H1 (cell line): ENCODE measurements around the gene EIPR1. TPM values are rescaled to one million over a fixed set of nuclear protein-coding genes. Genes with fewer than 3 reads are reported as not detected.

ENCODE experiments used
- ASH2L ChIP-seq: fragments of 200-600, 300-600 bp; sonication (generic); IDR thresholded peaks from one replicate; pipeline ENCODE4 v1.7.1; 2017; ENCODE audit warnings: low read length
- ATF3 ChIP-seq: IDR thresholded peaks from 2 replicates; pipeline ENCODE4 v1.6.1; 2011; ENCODE audit warnings: low read depth, mild to moderate bottlenecking, low read length; ENCODE audit not compliant: insufficient read depth
- CBX5 ChIP-seq: fragments of 300-800, 300-1000 bp; sonication (generic); IDR thresholded peaks from 2 replicates; pipeline ENCODE4 v1.7.1; 2016; ENCODE audit warnings: antibody characterized with exemption, low read length, low read depth
- CHD2 ChIP-seq: IDR thresholded peaks from 2 replicates; pipeline ENCODE4 v1.6.1; 2012; ENCODE audit warnings: low read length, improper control_type of control experiment
- CTCF ChIP-seq, 3 experiments: IDR thresholded peaks; 1 replicate in 2 of 3; 2 replicates in 1 of 3; pipeline versions ENCODE4 v1.5.1 to v1.6.1; 2011; ENCODE audit warnings: low read length in 3 of 3, mild to moderate bottlenecking in 3 of 3, inconsistent platforms in 2 of 3, low read depth in 1 of 3, moderate library complexity in 1 of 3; ENCODE audit not compliant: insufficient read depth in 1 of 3; ENCODE audit errors: control extremely low read depth in 1 of 3
- NRF1 ChIP-seq: IDR thresholded peaks from 2 replicates; pipeline ENCODE4 v1.6.1; 2011; ENCODE audit warnings: mild to moderate bottlenecking, low read depth, low read length, improper control_type of control experiment
- PHF8 ChIP-seq: fragments of 200-600 bp; sonication (generic); conservative IDR thresholded peaks from 2 replicates; pipeline ENCODE4 v1.7.1; 2012; ENCODE audit warnings: low read depth, mild to moderate bottlenecking, inconsistent platforms, low read length, moderate library complexity
- SIN3A ChIP-seq, 2 experiments: IDR thresholded peaks in 1 of 2; conservative IDR thresholded peaks in 1 of 2; 2 replicates each; pipeline ENCODE4 v1.6.1; 2011 to 2012; ENCODE audit warnings: low read length in 2 of 2, improper control_type of control experiment in 1 of 2, low read depth in 1 of 2, mild to moderate bottlenecking in 1 of 2
- ZNF274 ChIP-seq: IDR thresholded peaks from 2 replicates; pipeline ENCODE4 v1.7.0; 2012; ENCODE audit warnings: low read length, borderline replicate concordance; ENCODE audit errors: extremely low read depth
- polyA plus RNA-seq, 7 experiments: library from polyadenylated mRNA; depleted of rRNA in 3 of 7; stranded (reverse) in 5 of 7; unstranded in 2 of 7; fragments of >200 nt in 5 of 7; fragments of 200-250 nt in 2 of 7; gene quantifications; 1 replicate in 5 of 7; 2 replicates in 1 of 7; 4 replicates in 1 of 7; pipeline versions ENCODE4 v1.2.1 to v1.2.3, GENCODE V29; 2011 to 2013; ENCODE audit warnings: missing spikeins in 2 of 7, mixed read lengths in 2 of 7
- total RNA-seq: library from RNA; stranded (reverse); fragmentation: NEBNext Ultra II Directional; extraction: Animal tissue kit (Norgen Biotek cat#: 25700); gene quantifications from 2 replicates; pipeline ENCODE4 v1.2.1, GENCODE V29; 2021

The EIPR1 gene
- total and polyA plus RNA-seq, 2 of the 8 experiments (the other 6 are each of a cell fraction or from before 2014, with no cell fraction given): 26.3 to 56.4 TPM

DNA sequence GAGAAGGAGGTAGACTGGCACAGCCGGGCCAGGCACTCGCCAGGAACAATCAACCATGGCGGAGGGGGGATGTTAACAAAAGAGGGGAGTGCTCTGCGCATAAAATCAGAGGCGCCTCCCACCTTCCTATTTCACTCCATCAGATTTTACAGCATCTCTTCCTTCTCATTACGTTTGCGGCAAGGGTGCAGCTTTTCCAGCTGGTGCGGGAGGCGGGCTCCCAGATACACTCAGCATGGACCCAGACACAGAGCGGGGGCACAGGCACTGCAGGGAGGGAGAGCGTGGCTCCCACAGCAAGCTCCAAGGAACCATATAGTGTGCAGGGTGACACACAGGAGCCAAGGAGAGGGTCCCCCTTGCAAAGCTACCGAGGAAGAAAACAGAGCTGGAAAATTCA is 176.3 kb downstream of the EIPR1 start (continued):
- no peak for TF ChIP-seq CTCF (IDR thresholded peaks at IDR 0.05; ENCODE audit: control extremely low read depth in 1 of 3, insufficient read depth in 1 of 3, low read depth in 1 of 3, low read length in 3 of 3)
- no peak for TF ChIP-seq CBX5
- no peak for TF ChIP-seq NRF1
- no peak for TF ChIP-seq SIN3A (conservative IDR thresholded peaks at IDR 0.05 in 1 of 2, IDR thresholded peaks at IDR 0.05 in 1 of 2; ENCODE audit: low read depth in 1 of 2, low read length in 2 of 2)
- no peak for TF ChIP-seq PHF8
- no peak for TF ChIP-seq ZNF274
- TF ChIP-seq ATF3: no peak
- no peak for TF ChIP-seq CHD2
- no peak for TF ChIP-seq ASH2L
- TF ChIP-seq, all 59 proteins: peak for 0
